NCI-H510A treated with DMSO at 0.1 percent for 48 hours (cell line): ENCODE data around the gene ZNF792.
"Not testable (repeated sequence)": the region's sequence is repeated elsewhere in the genome, so short reads cannot be mapped to it uniquely, and the experiment has no call there.

Experiments used
- DNase-seq: peaks from one replicate; lab custom pipeline; 2025; lab: John Stamatoyannopoulos, UW

ZNF792 gene

GRCh38 chr19:34925278-34925855 is 38.7 kb downstream of the ZNF792 start:
- no peak for DNase-seq

- not testable (repeated sequence) for DNase-seq
Observed at GRCh38 chr19:34920090-34920786, 43.8 kb downstream of the ZNF792 start.

GRCh38 chr19:34918190-34918589 is 45.8 kb downstream of the ZNF792 start:
- DNase-seq: no peak

- not testable (repeated sequence) for DNase-seq
Observed at GRCh38 chr19:34917144-34917543, 46.9 kb downstream of the ZNF792 start.

- DNase-seq: no peak
Observed at GRCh38 chr19:34910770-34911169, 53.3 kb downstream of the ZNF792 start.
